HFFc6 (cell line): ENCODE measurements around the gene APOM. TPM values are rescaled to one million over a fixed set of nuclear protein-coding genes. Genes with fewer than 3 reads are reported as not detected.
A peak's percentile ranks its signal among the peaks of the same experiment; 100 is the strongest.

Experiments
- DNase-seq: peaks from one replicate; pipeline ENCODE4 v3.0.0-alpha.2; 2018
- H3K27ac Mint-ChIP-seq: 2 replicates; pipeline ENCODE4 v1.8.0; 2020; ENCODE audit warnings: mild to moderate bottlenecking, mixed read lengths
- H3K27me3 Mint-ChIP-seq: 2 replicates; pipeline ENCODE4 v1.8.0; 2021; ENCODE audit warnings: mild to moderate bottlenecking, moderate library complexity, mixed read lengths; ENCODE audit not compliant: insufficient read depth
- H3K36me3 Mint-ChIP-seq: 2 replicates; pipeline ENCODE4 v1.8.0; 2021; ENCODE audit warnings: low read depth, mixed read lengths
- H3K4me1 Mint-ChIP-seq: 2 replicates; pipeline ENCODE4 v1.8.0; 2020; ENCODE audit warnings: low read depth, mixed read lengths
- H3K4me3 Mint-ChIP-seq: 2 replicates; pipeline ENCODE4 v1.8.0; 2020; ENCODE audit warnings: mild to moderate bottlenecking, moderate library complexity, mixed read lengths
- H3K9me3 Mint-ChIP-seq: 2 replicates; pipeline ENCODE4 v1.8.0; 2020; ENCODE audit warnings: mild to moderate bottlenecking, mixed read lengths
- CTCF ChIP-seq: fragments of 200-600 bp; sonication (generic); IDR thresholded peaks from 2 replicates; pipeline ENCODE4 v1.5.0; 2021; ENCODE audit warnings: antibody characterized with exemption, mild to moderate bottlenecking
- total RNA-seq, 6 experiments: library from RNA; stranded (reverse); fragmentation: NEBNext Ultra II Directional; extraction: Animal tissue kit (Norgen Biotek cat#: 25700); gene quantifications; 2 replicates in 1 of 6; 3 replicates in 5 of 6; pipeline ENCODE4 v1.2.3, GENCODE V29; 2021

The APOM gene
- total RNA-seq, 6 experiments from 2014 or later, result 2.4 to 4.3 (median 2.8) TPM

- Mint-ChIP-seq H3K27ac (no peak overlapping the region), H3K4me3 (no peak overlapping the region), H3K36me3 (peaks cover 9% of the 10 kb centered on the region; the same call in 1 of the 2 replicates), H3K27me3 (no peaks in the 10 kb centered on the region), H3K4me1 (no peaks in the 10 kb centered on the region), H3K9me3 (no peaks in the 10 kb centered on the region)
- DNase-seq, result no peak
- peak; percentile 75 for TF ChIP-seq CTCF
These were observed 33.8 kb downstream of the APOM start for GRCh38 chr6:31689249-31690110.

GRCh38 chr6:31690231-31691077 lies 34.8 kb downstream of the APOM start:
- peaks cover 9% of the 10 kb centered on the region; the same call in 1 of the 2 replicates for H3K36me3 Mint-ChIP-seq
- DNase-seq, result no peak
- no peak overlapping the region for H3K4me3 Mint-ChIP-seq
- H3K27me3 Mint-ChIP-seq, result no peaks in the 10 kb centered on the region
- TF ChIP-seq CTCF, result no peak
- 0 out of 2 replicates have a peak overlapping the region, but pooled peaks have one; percentile 8 for H3K27ac Mint-ChIP-seq
- no peaks in the 10 kb centered on the region for H3K9me3 Mint-ChIP-seq
- H3K4me1 Mint-ChIP-seq, result no peaks in the 10 kb centered on the region

GRCh38 chr6:31691078-31691463 lies 35.4 kb downstream of the APOM start:
- no peaks in the 10 kb centered on the region for H3K4me1 Mint-ChIP-seq
- no peak overlapping the region for H3K27ac Mint-ChIP-seq
- no peaks in the 10 kb centered on the region for H3K27me3 Mint-ChIP-seq
- TF ChIP-seq CTCF, result no peak
- H3K4me3 Mint-ChIP-seq, result no peak overlapping the region
- H3K36me3 Mint-ChIP-seq, result peaks cover 4% of the 10 kb centered on the region; the same call in 1 of the 2 replicates
- H3K9me3 Mint-ChIP-seq, result no peaks in the 10 kb centered on the region
- no peak for DNase-seq

GRCh38 chr6:31691564-31692108 lies 35.9 kb downstream of the APOM start:
- H3K27ac Mint-ChIP-seq, result no peak overlapping the region
- no peak for DNase-seq
- no peak overlapping the region for H3K4me3 Mint-ChIP-seq
- H3K4me1 Mint-ChIP-seq, result no peaks in the 10 kb centered on the region
- no peak for TF ChIP-seq CTCF
- H3K36me3 Mint-ChIP-seq, result no peaks in the 10 kb centered on the region; the same call in 1 of the 2 replicates
- H3K27me3 Mint-ChIP-seq, result no peaks in the 10 kb centered on the region
- no peaks in the 10 kb centered on the region for H3K9me3 Mint-ChIP-seq

GRCh38 chr6:31692353-31692752 lies 36.7 kb downstream of the APOM start:
- no peaks in the 10 kb centered on the region; the same call in 1 of the 2 replicates for H3K36me3 Mint-ChIP-seq
- H3K27me3 Mint-ChIP-seq, result no peaks in the 10 kb centered on the region
- DNase-seq, result no peak
- no peak overlapping the region for H3K4me3 Mint-ChIP-seq
- no peak for TF ChIP-seq CTCF
- H3K9me3 Mint-ChIP-seq, result no peaks in the 10 kb centered on the region
- H3K27ac Mint-ChIP-seq, result no peak overlapping the region
- peaks cover 2% of the 10 kb centered on the region for H3K4me1 Mint-ChIP-seq
